ENCODE data around the gene IL10. TPM values are rescaled to one million over a fixed set of nuclear protein-coding genes. Genes with fewer than 3 reads are reported as not detected.
A peak's percentile ranks its signal among the peaks of the same experiment; 100 is the strongest.
"Not testable (repeated sequence)": the region's sequence is repeated elsewhere in the genome, so short reads cannot be mapped to it uniquely, and the experiment has no call there.

Gene IL10
- polyA plus RNA-seq, 1 donor from 2014 or later, result 0.56 TPM

DNA sequence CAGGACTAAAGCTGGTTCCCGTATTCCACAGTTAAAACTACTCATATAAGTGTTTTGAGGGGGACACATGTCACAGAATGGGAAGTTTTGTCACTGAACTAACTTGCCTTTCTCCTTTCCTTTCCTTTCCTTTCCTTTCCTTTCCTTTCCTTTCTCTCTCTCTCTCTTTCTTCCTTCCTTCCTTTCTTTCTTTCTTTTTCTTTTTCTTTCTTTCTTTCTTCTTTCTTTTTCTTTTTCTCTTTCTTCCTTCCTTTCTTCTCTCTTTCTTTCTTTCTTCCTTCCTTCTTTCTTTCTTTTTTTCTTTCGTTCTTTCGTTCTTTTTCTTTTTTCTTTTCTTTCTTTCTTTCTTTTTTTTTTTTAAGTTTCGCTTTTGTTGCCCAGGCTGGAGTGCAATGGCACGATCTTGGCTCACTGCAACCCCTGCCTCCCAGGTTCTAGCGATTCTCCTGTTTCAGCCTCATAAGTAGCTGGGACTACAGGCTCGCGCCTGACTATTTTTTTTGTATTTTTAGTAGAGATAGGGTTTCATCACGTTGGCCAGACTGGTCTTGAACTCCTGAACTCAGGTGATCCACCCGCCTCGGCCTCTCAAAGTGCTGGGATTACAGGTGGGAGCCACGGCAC lies 9.4 kb downstream of the IL10 start:
- H3K27ac Mint-ChIP-seq, H3K27me3 Mint-ChIP-seq, H3K4me3 Mint-ChIP-seq, H3K36me3 Mint-ChIP-seq, H3K9me3 Mint-ChIP-seq: not testable (repeated sequence)
- H3K4me1 Mint-ChIP-seq, result peaks cover 8 to 14% (median 10%) of the 10 kb centered on the region in 3 donors

DNA sequence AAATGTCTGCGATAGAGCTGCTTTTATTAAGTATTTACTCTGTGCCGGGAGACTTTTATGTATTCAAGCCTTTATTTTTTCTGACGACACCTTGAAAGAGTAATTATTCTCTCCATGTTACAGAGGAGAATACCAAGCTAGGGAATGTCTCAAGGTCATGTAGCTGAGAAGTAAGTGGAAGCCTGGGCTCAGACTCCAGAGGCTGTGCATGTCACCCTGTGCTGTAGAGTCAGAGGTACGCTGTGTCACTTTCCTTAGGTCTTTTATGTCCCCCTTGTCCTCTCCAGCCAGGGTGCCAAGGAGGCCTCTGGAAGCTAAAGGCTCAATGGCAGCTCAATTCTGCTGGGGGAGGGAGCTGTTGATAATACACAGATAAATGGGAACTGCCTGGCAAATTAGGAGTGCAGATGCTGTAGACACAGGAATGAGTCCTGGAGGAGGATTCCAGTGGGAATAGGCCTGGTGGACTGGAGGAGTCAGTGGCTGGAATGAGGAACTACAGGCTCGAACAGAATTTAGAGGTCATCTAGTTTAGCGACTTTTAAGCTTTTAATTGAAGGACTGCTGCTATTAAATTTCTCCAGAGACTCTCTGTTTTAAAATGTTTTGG lies 11.0 kb downstream of the IL10 start:
- no peak overlapping the region for H3K27ac Mint-ChIP-seq
- peaks cover 2 to 9% (median 4%) of the 10 kb centered on the region in 3 donors for H3K4me1 Mint-ChIP-seq
- H3K4me3 Mint-ChIP-seq, result no peak overlapping the region

DNA sequence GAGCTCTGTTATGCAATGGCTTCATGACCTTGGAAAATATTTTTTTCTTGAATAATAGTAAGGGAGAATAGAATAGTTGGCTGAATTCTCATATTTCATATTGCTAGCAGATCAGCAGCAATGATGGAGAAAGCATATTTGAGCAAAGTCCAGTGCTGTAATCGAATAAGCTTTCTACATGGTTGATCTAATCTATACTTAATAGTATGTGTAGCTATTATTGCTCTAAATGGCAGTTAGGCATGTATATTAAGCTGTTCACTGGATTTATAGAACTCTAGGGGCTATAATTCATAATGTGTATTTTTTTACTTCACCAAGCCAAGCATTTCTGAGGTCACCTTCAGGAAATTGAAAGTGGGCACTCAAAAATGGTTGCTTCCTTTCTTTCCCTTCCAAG lies 11.7 kb downstream of the IL10 start:
- Mint-ChIP-seq H3K27me3 (no peaks in the 10 kb centered on the region), H3K27ac (no peak overlapping the region), H3K4me3 (no peak overlapping the region), H3K36me3 (no peaks in the 10 kb centered on the region), H3K9me3 (no peaks in the 10 kb centered on the region), H3K4me1 (peaks cover 0 to 3% (median 0%) of the 10 kb centered on the region in 3 donors)

More for the DNA sequence above, 11.0 kb downstream of the IL10 start:
- Mint-ChIP-seq H3K36me3 (no peaks in the 10 kb centered on the region), H3K27me3 (peaks cover 1% of the 10 kb centered on the region), H3K9me3 (no peaks in the 10 kb centered on the region)

DNA sequence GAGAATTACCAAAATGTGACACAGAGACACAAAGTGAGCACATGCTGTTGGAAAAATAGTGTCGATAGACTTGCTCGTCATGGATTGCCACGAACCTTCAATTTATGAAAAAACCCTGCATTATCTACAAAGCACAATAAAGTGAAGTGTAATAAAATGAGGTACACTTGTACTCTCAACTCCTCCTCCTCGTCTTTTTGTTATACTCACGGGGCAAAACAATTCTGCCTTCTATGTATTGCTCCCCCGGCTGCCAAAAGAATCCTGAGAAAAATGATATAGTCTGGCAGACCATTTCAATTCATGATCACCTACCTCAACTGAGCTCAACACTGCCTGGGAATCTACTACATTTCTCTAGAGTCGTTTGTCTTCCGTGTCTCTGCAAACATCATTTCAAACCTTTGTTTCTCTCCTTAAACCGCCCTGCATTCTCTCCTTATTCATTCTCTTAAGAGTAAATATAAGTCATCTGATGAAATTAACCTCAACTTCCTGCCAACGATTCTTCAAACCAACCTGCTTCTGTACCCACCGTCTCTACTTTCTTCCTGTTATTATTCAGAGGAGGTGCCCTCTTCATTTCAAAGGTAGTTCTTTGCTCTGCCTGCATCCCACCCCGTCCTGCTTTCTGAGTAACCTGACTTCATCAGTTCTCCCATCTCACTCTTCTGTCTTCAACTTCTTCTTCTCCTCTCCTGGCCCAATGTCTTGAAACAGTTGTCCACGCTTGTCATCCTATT lies 14.6 kb downstream of the IL10 start:
- Mint-ChIP-seq H3K27me3 (peaks cover 3% of the 10 kb centered on the region), H3K9me3 (no peaks in the 10 kb centered on the region), H3K4me3 (no peak overlapping the region), H3K4me1 (peaks cover 0 to 2% (median under 1%) of the 10 kb centered on the region in 3 donors), H3K27ac (no peak overlapping the region), H3K36me3 (peaks cover 4% of the 10 kb centered on the region)

DNA sequence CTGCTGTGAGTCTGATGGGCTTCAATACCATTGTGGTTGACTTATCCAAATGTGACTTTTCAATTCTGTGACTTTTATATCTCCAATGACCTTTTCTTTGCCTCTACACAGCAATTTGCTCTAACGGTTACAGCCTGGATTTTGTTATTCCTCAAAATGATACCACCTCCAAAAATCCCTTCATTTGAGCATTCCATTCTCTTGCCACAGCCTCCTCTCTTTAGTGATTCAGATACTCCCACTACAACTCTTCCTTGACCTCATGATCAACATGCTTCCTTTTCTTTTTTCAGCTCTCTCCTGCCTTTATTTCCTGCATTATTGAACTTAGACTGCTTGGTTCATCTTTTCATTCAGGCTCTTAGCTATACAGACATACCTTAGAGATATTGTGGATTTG lies 18.3 kb downstream of the IL10 start:
- H3K27ac Mint-ChIP-seq, result no peak overlapping the region
- H3K4me1 Mint-ChIP-seq, result peaks cover 0 to 3% (median 2%) of the 10 kb centered on the region in 3 donors
- peaks cover 4% of the 10 kb centered on the region for H3K36me3 Mint-ChIP-seq
- H3K27me3 Mint-ChIP-seq, result peaks cover 5% of the 10 kb centered on the region
- no peak overlapping the region for H3K4me3 Mint-ChIP-seq
- H3K9me3 Mint-ChIP-seq, result no peaks in the 10 kb centered on the region

DNA sequence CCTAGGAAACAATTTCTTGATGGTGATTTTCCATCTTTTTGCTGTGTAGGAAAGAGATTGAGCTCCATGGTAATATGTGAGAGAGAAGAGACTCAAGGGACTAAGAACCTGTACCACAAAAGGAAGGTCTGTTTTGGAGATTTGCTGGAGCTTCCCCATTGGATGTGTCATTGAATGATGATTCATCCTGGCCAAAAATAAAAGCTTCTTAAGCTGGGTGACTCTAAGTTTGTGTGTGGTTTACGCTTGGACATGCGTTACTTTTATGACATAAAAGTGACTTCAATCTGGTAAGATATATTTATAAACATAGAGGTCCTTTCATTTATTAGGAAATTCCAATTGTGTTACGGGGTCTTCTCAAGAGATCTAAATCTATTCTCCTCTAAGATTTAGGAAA lies 19.2 kb downstream of the IL10 start:
- peaks cover 0 to 3% (median 2%) of the 10 kb centered on the region in 3 donors for H3K4me1 Mint-ChIP-seq
- no peaks in the 10 kb centered on the region for H3K9me3 Mint-ChIP-seq
- no peak overlapping the region for H3K4me3 Mint-ChIP-seq
- H3K27me3 Mint-ChIP-seq, result peaks cover 8% of the 10 kb centered on the region
- peaks cover 4% of the 10 kb centered on the region for H3K36me3 Mint-ChIP-seq
- peak overlapping the region in 1 of 3 donors; percentile 79 for H3K27ac Mint-ChIP-seq

DNA sequence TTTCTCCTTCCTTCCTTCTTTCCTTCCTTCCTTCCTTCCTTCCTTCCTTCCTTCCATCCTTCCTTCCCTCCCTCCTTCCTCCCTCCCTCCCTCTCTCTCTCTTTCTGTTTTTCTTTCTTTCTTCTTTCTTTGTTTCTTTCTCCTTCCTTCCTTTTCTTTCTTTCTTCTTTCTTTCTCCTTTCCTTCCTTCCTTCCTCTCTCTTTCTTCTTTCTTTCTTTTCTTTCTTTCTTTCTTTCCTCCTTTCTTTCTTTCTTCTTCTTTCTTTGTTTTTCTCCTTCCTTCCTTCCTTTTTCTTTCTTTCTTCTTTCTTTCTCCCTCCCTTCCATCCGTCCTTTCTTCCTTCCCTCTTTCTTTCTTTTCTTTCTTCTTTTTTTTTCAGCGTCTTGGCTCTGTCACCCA lies 19.8 kb downstream of the IL10 start:
- peaks cover 0 to 3% (median 2%) of the 10 kb centered on the region in 3 donors for H3K4me1 Mint-ChIP-seq
- no peak overlapping the region for H3K4me3 Mint-ChIP-seq
- peak overlapping the region in 1 of 3 donors; percentile 79 for H3K27ac Mint-ChIP-seq
- H3K36me3 Mint-ChIP-seq, result peaks cover 4% of the 10 kb centered on the region
- H3K9me3 Mint-ChIP-seq, result no peaks in the 10 kb centered on the region
- H3K27me3 Mint-ChIP-seq, result peaks cover 8% of the 10 kb centered on the region

DNA sequence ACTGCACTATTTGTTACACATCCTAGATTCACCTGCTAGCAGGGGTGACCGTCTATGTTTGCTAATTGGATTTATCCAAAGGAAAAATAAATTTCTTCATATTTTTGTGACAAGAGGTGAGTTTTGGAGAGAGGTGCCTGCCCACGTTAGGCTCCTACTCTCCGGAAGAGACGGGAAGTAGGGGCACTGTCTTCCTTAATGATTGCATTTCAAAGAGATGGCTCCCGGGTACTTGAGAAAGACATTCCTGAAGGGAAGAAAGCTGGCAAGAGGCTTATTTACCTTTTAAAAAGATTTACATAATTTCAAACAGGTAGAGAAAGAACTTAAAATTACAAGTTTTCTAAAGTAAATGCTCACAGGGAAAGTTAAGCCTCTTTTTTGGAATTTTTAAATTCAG lies 20.4 kb downstream of the IL10 start:
- Mint-ChIP-seq H3K4me1 (peaks cover 0 to 3% (median 2%) of the 10 kb centered on the region in 3 donors), H3K27me3 (peaks cover 8% of the 10 kb centered on the region)

DNA sequence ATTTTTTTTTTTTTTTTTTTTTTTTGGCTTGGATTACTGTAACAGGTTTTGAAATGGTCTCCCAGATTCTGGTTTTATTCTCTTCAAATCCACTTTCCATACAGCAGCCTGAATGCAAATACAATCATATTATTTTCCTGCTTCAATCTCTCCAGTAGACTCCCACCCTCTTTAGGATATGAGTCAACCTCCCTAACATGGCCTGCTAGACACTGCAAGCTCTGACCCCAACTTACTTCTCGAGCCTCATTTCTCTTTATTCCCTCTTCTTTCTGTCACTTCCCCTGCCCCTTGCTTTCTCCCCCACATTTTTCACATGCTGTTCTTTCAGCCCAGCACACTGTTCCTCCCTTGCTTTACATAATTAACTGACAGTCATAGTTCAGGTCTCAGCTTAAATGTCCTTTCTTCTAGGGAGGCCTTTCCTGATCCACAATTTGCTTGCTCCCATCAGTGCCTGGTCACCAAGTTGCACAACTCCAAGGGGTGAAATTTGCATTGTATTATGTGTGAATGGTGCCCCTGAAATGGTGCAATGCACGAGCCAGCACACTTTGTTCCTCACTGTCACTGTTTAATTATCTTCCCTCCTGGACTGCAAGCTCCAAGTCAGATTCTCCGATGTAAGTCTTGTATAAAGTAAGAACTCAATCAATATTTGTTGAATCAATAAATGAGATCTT lies 23.8 kb downstream of the IL10 start:
- H3K4me1 Mint-ChIP-seq, result peaks cover 3 to 8% (median 4%) of the 10 kb centered on the region in 3 donors
- no peak overlapping the region for H3K4me3 Mint-ChIP-seq
- peaks cover 6% of the 10 kb centered on the region for H3K27me3 Mint-ChIP-seq
- peaks cover 4% of the 10 kb centered on the region for H3K36me3 Mint-ChIP-seq
- H3K9me3 Mint-ChIP-seq, result no peaks in the 10 kb centered on the region
- peak overlapping the region in 1 of 3 donors; percentile 18 for H3K27ac Mint-ChIP-seq

More for the DNA sequence above, 20.4 kb downstream of the IL10 start:
- Mint-ChIP-seq H3K9me3 (no peaks in the 10 kb centered on the region), H3K36me3 (peaks cover 6% of the 10 kb centered on the region), H3K27ac (no peak overlapping the region), H3K4me3 (peak overlapping the region in 1 of 4 donors; percentile 43)

DNA sequence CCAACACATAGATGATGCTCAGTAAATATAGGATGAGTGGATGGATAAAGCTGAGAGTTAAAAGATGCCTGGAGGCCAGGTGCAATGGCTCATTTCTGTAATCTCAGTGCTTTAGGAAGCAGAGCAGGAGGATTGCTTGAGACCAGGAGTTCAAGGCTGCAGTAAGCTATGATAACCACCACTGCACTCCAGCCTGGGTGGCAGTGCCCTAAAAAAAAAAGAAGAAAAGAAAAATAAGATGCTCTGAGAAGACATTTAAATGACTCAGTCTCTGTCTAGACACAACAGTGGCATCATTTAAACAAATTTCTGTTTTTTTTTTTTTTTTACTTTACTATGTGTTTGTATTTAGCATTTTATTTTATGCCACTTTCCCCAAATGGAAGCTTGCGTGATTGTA lies 27.0 kb downstream of the IL10 start:
- H3K4me1 Mint-ChIP-seq, result peaks cover 24 to 29% (median 25%) of the 10 kb centered on the region in 3 donors
- peaks cover 3% of the 10 kb centered on the region for H3K27me3 Mint-ChIP-seq
- H3K9me3 Mint-ChIP-seq, result no peaks in the 10 kb centered on the region
- H3K36me3 Mint-ChIP-seq, result peaks cover 4% of the 10 kb centered on the region
- H3K4me3 Mint-ChIP-seq, result no peak overlapping the region
- H3K27ac Mint-ChIP-seq, result no peak overlapping the region

DNA sequence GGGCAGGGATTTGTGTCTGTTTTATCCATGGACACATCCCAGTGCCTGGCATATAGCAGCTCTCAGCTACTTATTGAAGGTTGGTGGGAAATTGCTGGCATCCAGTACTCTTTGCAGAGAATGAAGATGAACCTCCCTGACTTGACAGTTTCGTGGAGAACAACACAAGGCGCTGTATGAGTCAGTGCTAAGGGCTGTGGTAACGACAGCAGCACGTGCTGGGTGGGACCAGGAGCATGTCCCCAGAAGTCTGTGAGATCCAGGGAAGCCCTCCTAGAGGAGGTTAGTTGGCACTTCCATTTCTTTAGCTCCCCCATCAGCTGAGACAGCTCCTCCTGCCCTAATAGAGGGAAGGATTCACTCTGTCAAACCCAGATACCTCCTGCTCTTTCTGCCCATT lies 27.6 kb downstream of the IL10 start:
- Mint-ChIP-seq H3K36me3 (peaks cover 4% of the 10 kb centered on the region), H3K27ac (no peak overlapping the region), H3K9me3 (no peaks in the 10 kb centered on the region), H3K4me3 (peak overlapping the region in 1 of 4 donors; percentile 73), H3K4me1 (peaks cover 27 to 33% (median 30%) of the 10 kb centered on the region in 3 donors), H3K27me3 (peaks cover 3% of the 10 kb centered on the region)

DNA sequence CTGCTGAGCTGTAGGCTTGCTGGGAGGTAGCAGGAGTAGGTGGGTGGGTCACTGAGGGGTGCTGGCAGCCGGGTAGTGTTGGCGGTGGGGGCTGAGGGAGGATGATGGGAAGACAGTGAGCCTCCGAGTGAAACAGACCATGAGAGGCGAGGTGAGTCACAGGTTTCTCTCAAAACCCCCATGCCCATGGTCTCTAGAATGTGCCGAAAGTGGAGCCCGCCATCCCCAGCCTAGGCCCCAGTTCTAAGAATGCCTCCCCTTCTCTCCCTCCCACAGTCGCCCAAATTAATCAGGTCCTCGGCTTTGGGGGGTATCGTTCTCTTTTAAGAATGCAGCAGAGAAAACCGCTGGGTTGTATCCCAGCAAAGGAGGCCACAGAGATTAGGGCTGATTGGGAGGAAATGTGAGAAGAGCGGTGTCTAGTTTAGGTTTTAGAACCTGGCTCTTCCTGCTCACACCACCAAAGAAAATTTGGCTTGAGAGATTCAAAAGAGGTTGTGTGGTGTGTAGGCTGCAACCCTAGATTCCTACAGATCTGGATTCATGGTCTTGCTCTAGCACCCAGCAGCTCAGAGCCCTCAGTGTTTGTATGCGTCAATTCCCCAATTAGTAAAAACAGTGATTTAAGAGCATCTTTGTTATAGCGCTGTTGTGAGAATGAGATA lies 29.4 kb downstream of the IL10 start:
- H3K4me1 Mint-ChIP-seq, result peaks cover 44 to 50% (median 44%) of the 10 kb centered on the region in 3 donors
- H3K9me3 Mint-ChIP-seq, result no peaks in the 10 kb centered on the region
- H3K36me3 Mint-ChIP-seq, result peaks cover 7% of the 10 kb centered on the region
- peak overlapping the region in 2 of 3 donors; percentile 13 to 73 for H3K27ac Mint-ChIP-seq
- H3K4me3 Mint-ChIP-seq, result peak overlapping the region in 2 of 4 donors; percentile 74 to 75
- H3K27me3 Mint-ChIP-seq, result peaks cover 2% of the 10 kb centered on the region

DNA sequence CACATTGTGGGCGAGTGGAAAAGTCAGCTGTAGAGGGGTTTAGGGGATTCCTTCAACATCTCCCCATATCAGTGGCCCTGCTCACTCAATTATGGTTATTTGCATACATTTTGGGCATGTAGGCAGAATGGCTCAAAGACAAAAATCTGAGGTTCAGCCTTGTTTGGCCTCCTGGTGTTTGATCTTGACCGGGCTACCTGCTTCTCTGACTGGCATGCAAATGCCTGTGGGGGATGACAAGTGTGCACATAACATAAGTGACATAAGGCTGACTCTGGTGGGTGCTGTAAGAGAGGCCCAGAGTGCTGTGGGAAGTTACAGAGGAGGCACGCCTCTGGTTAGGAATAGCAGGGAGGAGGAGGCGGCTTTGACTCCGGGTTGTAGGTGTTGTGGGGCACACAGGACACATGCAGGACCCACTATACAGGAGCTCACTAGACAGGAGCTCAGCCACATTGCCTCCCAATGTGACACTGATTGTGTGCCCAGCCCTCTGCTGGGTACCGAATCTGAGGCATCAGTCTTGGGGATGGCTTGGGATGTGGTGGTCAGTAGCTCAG lies 31.1 kb downstream of the IL10 start:
- Mint-ChIP-seq H3K27ac (no peak overlapping the region), H3K4me3 (no peak overlapping the region), H3K4me1 (peaks cover 47 to 60% (median 54%) of the 10 kb centered on the region in 3 donors)

DNA sequence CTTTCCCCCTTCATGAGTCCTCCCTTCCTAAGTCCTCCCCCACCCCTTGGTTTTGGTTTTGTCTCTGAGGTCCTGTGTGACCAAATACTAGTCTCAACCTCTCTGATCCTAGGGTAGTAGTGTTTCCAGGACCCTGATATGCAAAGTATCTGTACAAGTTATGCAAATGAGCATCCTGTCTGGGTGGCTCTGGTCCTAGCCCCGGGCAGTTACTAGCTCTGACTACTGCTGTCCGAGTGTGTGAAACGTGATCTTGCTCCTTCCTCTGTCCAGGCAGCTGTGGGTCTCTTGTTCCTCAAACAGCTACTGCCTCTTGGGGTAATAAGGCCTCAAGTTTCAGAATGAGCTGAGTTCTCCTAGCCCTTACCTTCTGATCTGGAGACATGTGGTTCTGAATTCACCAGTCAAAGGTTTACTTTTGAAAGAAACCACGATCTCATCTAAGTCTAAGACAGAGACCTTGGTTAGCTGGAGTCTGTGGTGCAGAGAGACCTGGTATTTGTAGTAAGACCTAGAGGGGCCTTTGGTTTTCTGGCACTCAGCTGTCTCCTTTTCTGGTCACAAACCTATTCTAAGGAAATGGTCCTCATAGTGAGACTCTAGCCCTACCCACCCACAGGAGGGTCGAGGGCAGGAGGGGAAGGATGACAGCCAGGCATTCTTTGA lies 32.8 kb downstream of the IL10 start:
- Mint-ChIP-seq H3K4me3 (peak overlapping the region in 2 of 4 donors; percentile 84 to 85), H3K4me1 (peaks cover 53 to 69% (median 62%) of the 10 kb centered on the region in 3 donors), H3K27me3 (peaks cover 2% of the 10 kb centered on the region), H3K27ac (peak overlapping the region in 2 of 3 donors; percentile 18 to 75), H3K9me3 (no peaks in the 10 kb centered on the region), H3K36me3 (peaks cover 3% of the 10 kb centered on the region)

More for the DNA sequence above, 31.1 kb downstream of the IL10 start:
- no peaks in the 10 kb centered on the region for H3K9me3 Mint-ChIP-seq
- peaks cover 3% of the 10 kb centered on the region for H3K36me3 Mint-ChIP-seq
- H3K27me3 Mint-ChIP-seq, result peaks cover 2% of the 10 kb centered on the region
